Liver (tissue), 3 donors: ENCODE measurements around the gene BLOC1S1.

Experiments
- ATF3 ChIP-seq: IDR thresholded peaks from 2 replicates; pipeline ENCODE4 v1.6.1; 2016; ENCODE audit warnings: antibody characterized with exemption
- CTCF ChIP-seq: fragments of 150-350 bp; IDR thresholded peaks from 2 replicates; pipeline ENCODE4 v1.5.1; 2017; ENCODE audit warnings: improper control_type of control experiment, low read depth, low read length; ENCODE audit not compliant: missing input control
- JUND ChIP-seq, 2 donors: IDR thresholded peaks; 2 replicates each; pipeline ENCODE4 v1.6.1; 2016; ENCODE audit warnings: antibody characterized with exemption in 2 of 2
- REST ChIP-seq: IDR thresholded peaks from 2 replicates; pipeline ENCODE4 v1.6.1; 2016; ENCODE audit warnings: antibody characterized with exemption, mild to moderate bottlenecking
- RXRA ChIP-seq, 2 donors: IDR thresholded peaks; 2 replicates each; pipeline ENCODE4 v1.6.1; 2017 to 2018; ENCODE audit warnings: antibody characterized with exemption in 2 of 2, mild to moderate bottlenecking in 1 of 2
- ZBTB33 ChIP-seq: IDR thresholded peaks from 2 replicates; pipeline ENCODE4 v1.6.1; 2016; ENCODE audit warnings: antibody characterized with exemption
- donor health status: healthy.
- donor health status: healthy.

- TF ChIP-seq JUND (IDR thresholded peaks at IDR 0.05) (no peak), CTCF (no peak), ATF3 (no peak), ZBTB33 (no peak), REST (no peak), RXRA (IDR thresholded peaks at IDR 0.05) (no peak)
These were observed 46.8 kb downstream of the BLOC1S1 start for GRCh38 chr12:55762646-55763045.
